HepG2 (cell line): ENCODE results near the gene GATA1. TPM values are rescaled to one million over a fixed set of nuclear protein-coding genes. Genes with fewer than 3 reads are reported as not detected.

Experiments
- ATAC-seq: fragments of 200-7000 bp; cut with Tn5 transposase; 3 replicates; pipeline ENCODE4 v1.9.1; 2020; ENCODE audit warnings: mild to moderate bottlenecking, moderate library complexity
- BruUV-seq: library from RNA; stranded (reverse); fragments of 400-500 nt; replicated peaks from 2 replicates; lab custom pipeline; 2021; lab: Mats Ljungman, UMichigan
- CTCF ChIA-PET: fragments of 300-600 bp; formaldehyde crosslinking; extraction: SDS; loops from one replicate; lab custom pipeline; 2021; ENCODE audit warnings: low total read pairs, inconsistent platforms, low intra/inter-chr PET ratio; lab: Yijun Ruan, JAX
- POLR2A ChIA-PET: fragments of 350-600 bp; sonication (Branson Sonifier 250); formaldehyde crosslinking; loops from one replicate; lab custom pipeline; 2020; ENCODE audit warnings: antibody characterized with exemption, inconsistent platforms; lab: Yijun Ruan, JAX
- DNase-seq: peaks from one replicate; pipeline ENCODE4 v3.0.0-alpha.2; 2015; ENCODE audit warnings: low spot score
- FAIRE-seq: peaks from 3 replicates; lab custom pipeline; 2011; peaks lifted over from hg19 to GRCh38; lab: Jason Lieb, UNC
- H2AFZ ChIP-seq: one replicate; pipeline ENCODE4 v1.6.1; 2011; ENCODE audit warnings: low read length, inconsistent platforms
- H3K27ac ChIP-seq: fragments of 300-600 bp; 3 replicates; pipeline ENCODE4 v1.8.0; 2011; ENCODE audit warnings: mixed run types, mild to moderate bottlenecking, mixed read lengths, low read length, inconsistent platforms; ENCODE audit not compliant: insufficient read depth; ENCODE audit errors: extremely low read length
- H3K27me3 ChIP-seq, 2 experiments: fragments of 200-600 bp in 1 of 2; 2 replicates in 1 of 2; 3 replicates in 1 of 2; pipeline versions ENCODE4 v1.6.0 to v1.8.0; 2011; ENCODE audit warnings: low read length in 2 of 2, mild to moderate bottlenecking in 2 of 2, moderate library complexity in 2 of 2, inconsistent platforms in 1 of 2; ENCODE audit not compliant: insufficient read depth in 2 of 2, control insufficient read depth in 1 of 2
- H3K36me3 ChIP-seq, 2 experiments: fragments of 200-600 bp in 1 of 2; replicated peaks in 1 of 2; 2 replicates in 1 of 2; 3 replicates in 1 of 2; pipeline versions ENCODE4 v1.5.1 to v1.8.0; 2011; ENCODE audit warnings: low read length in 2 of 2, inconsistent platforms in 1 of 2; ENCODE audit not compliant: insufficient read depth in 2 of 2, control insufficient read depth in 1 of 2
- H3K4me1 ChIP-seq: 2 replicates; pipeline ENCODE4 v1.5.1; 2012; ENCODE audit warnings: low read length, inconsistent platforms; ENCODE audit not compliant: insufficient read depth
- H3K4me2 ChIP-seq: 2 replicates; pipeline ENCODE4 v1.6.0; 2011; ENCODE audit warnings: low read depth, low read length, inconsistent platforms
- H3K4me3 ChIP-seq, 3 experiments: fragments of 200-600 bp in 1 of 3; sonication (generic), shearing (Covaris generic) in 1 of 3; replicated peaks in 1 of 3; 2 replicates each; pipeline ENCODE4 v1.5.1; 2011 to 2016; ENCODE audit warnings: low read length in 3 of 3, inconsistent platforms in 2 of 3, low read depth in 2 of 3, mild to moderate bottlenecking in 2 of 3, control low read depth in 1 of 3, mixed read lengths in 1 of 3; ENCODE audit not compliant: insufficient read depth in 1 of 3
- H3K79me2 ChIP-seq: one replicate; pipeline ENCODE4 v1.6.1; 2011; ENCODE audit warnings: low read length, inconsistent platforms; ENCODE audit not compliant: insufficient read depth
- H3K9ac ChIP-seq: 2 replicates; pipeline ENCODE4 v1.6.0; 2011; ENCODE audit warnings: mild to moderate bottlenecking, low read depth, low read length, inconsistent platforms; ENCODE audit not compliant: insufficient read depth
- H3K9me3 ChIP-seq: 2 replicates; pipeline ENCODE4 v1.5.1; 2012; ENCODE audit warnings: mild to moderate bottlenecking, low read length
- H4K20me1 ChIP-seq: 2 replicates; pipeline ENCODE4 v1.6.0; 2011; ENCODE audit warnings: inconsistent platforms, mild to moderate bottlenecking, low read length, moderate library complexity; ENCODE audit not compliant: insufficient read depth
- EED ChIP-seq: sonication (generic); formaldehyde crosslinking; IDR thresholded peaks from 2 replicates; pipeline ENCODE4 v1.5.0; 2020; ENCODE audit warnings: mild to moderate bottlenecking, missing genetic modification reagents
- FOXA3 ChIP-seq: IDR thresholded peaks from 2 replicates; pipeline ENCODE4 v1.6.1; 2016; ENCODE audit warnings: missing genetic modification reagents, missing compliant biosample characterization
- HMG20A ChIP-seq: IDR thresholded peaks from 2 replicates; pipeline ENCODE4 v1.6.1; 2016; ENCODE audit warnings: borderline replicate concordance
- KDM4B ChIP-seq: sonication (generic); formaldehyde crosslinking; IDR thresholded peaks from 2 replicates; pipeline ENCODE4 v1.4.0; 2020; ENCODE audit warnings: missing genetic modification reagents
- MBNL3 ChIP-seq: fragments of 250-450 bp; sonication (Bioruptor Pico); conservative IDR thresholded peaks from 2 replicates; pipeline ENCODE4 v1.8.0; 2022; ENCODE audit warnings: mild to moderate bottlenecking, inconsistent platforms
- SPEN ChIP-seq: sonication (generic); formaldehyde crosslinking; IDR thresholded peaks from 2 replicates; pipeline ENCODE4 v1.5.1; 2020; ENCODE audit warnings: low read depth, mild to moderate bottlenecking, missing genetic modification reagents
- ZNF205 ChIP-seq: IDR thresholded peaks from 2 replicates; pipeline ENCODE4 v1.6.1; 2018; ENCODE audit warnings: missing biosample characterization, missing genetic modification reagents
- ZNF552 ChIP-seq: sonication (generic); formaldehyde crosslinking; IDR thresholded peaks from 2 replicates; pipeline ENCODE4 v1.9.0; 2022; ENCODE audit warnings: missing genetic modification reagents, mild to moderate bottlenecking, borderline replicate concordance
- ZNF737 ChIP-seq: sonication (generic); formaldehyde crosslinking; IDR thresholded peaks from 2 replicates; pipeline ENCODE4 v1.5.0; 2020; ENCODE audit warnings: missing genetic modification reagents, mild to moderate bottlenecking, borderline replicate concordance
- WGBS: methylation state at CpG from one replicate; pipeline ENCODE4 v1.1.6; 2017; ENCODE audit warnings: low lambda C conversion rate; 5-methylcytosine and 5-hydroxymethylcytosine counted together
- in situ Hi-C: cut with HindIII; loops from 2 replicates; pipeline ENCODE4 v1.10.0; 2017; ENCODE audit warnings: low pct_unique_long_range_greater_than_20kb; ENCODE audit not compliant: extremely low pct_ligation_motif_present
- intact Hi-C: fragments of 100-400 bp; cut with micrococcal nuclease; formaldehyde crosslinking; loops from one replicate; pipeline ENCODE4 v1.10.0; 2022; ENCODE audit not compliant: unreplicated experiment
- polyA plus RNA-seq, 8 experiments: library from polyadenylated mRNA; depleted of rRNA in 3 of 8; stranded (reverse) in 7 of 8; unstranded in 1 of 8; fragments of >200 nt; fragmentation: Illumina TruSeq in 4 of 8; extraction: Trizol in 4 of 8; gene quantifications; 2 replicates each; pipeline versions ENCODE4 v1.2.1 to v1.2.3, GENCODE V29; 2011 to 2016; ENCODE audit warnings: low read depth in 4 of 8, missing spikeins in 1 of 8, mixed read lengths in 1 of 8; ENCODE audit not compliant: insufficient read depth in 1 of 8
- total RNA-seq, 5 experiments: library from RNA; depleted of rRNA; stranded (reverse); fragments of >200 nt; fragmentation: Illumina TruSeq; extraction: Trizol; gene quantifications; 2 replicates each; pipeline ENCODE4 v1.2.3, GENCODE V29; 2016; ENCODE audit warnings: low read depth in 1 of 5
- TF ChIP-seq, protein P1 (sequence below): sonication (generic); formaldehyde crosslinking; IDR thresholded peaks from 2 replicates; pipeline ENCODE4 v1.4.0; 2020; ENCODE audit warnings: mild to moderate bottlenecking, missing genetic modification reagents, borderline replicate concordance
- TF ChIP-seq, protein P2 (sequence below): sonication (generic); formaldehyde crosslinking; IDR thresholded peaks from 2 replicates; pipeline ENCODE4 v1.8.1; 2023; ENCODE audit warnings: mild to moderate bottlenecking, missing genetic modification reagents
- TF ChIP-seq, protein P3 (sequence below): sonication (generic); formaldehyde crosslinking; IDR thresholded peaks from one replicate; pipeline ENCODE4 v1.5.1; 2020; ENCODE audit warnings: mild to moderate bottlenecking, missing genetic modification reagents; ENCODE audit errors: not compliant biosample characterization

Gene GATA1
- total and polyA plus RNA-seq, 2 of the 13 experiments (the other 11 are each of a cell fraction or from before 2014, with no cell fraction given) = 0.13 TPM; not detected in 1

DNA sequence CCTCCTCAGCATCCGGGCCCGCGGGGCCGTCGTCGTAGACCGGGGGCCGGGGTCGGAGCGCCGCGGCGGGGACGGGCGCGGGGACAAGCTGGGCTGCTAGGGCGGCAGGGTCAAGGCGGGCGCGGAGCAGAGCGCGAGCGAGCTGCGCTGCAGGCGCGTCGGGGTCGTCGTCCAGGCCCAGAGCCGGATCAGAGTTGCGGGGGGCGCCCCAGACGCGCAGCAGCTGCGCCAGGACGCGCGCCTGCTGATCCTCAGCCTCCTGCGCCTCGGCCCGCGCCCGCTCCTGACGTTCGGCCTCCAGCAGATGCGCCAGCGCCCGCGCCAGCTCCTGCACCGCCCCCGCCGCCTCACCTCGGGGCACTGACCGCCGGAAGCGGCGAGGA is 45.5 kb downstream of the GATA1 start:
- H2AFZ ChIP-seq = no peak overlapping the region

More for the DNA sequence above, 45.5 kb downstream of the GATA1 start:
- BruUV-seq = no TSS peak
- peaks cover 10% of the 10 kb centered on the region for H3K79me2 ChIP-seq
- intact Hi-C loops = no loop called here
- POLR2A ChIA-PET = no interaction called here
- DNase-seq (no peak), FAIRE-seq (no peak), ATAC-seq (no peak)
- H3K9ac ChIP-seq = no peak overlapping the region
- WGBS = 97% methylated on average over 15 of the region's 57 CpGs
- H3K27me3 ChIP-seq = no peaks in the 10 kb centered on the region
- peaks cover 31% of the 10 kb centered on the region for H3K4me1 ChIP-seq
- H3K4me3 ChIP-seq = no peak overlapping the region
- H3K36me3 ChIP-seq = no peaks in the 10 kb centered on the region
- H4K20me1 ChIP-seq = no peaks in the 10 kb centered on the region
- no peaks in the 10 kb centered on the region for H3K9me3 ChIP-seq
- TF ChIP-seq HMG20A (CRISPR knock-in tag) = no peak
- no peak for TF ChIP-seq KDM4B (CRISPR knock-in tag)
- no peak for TF ChIP-seq FOXA3 (CRISPR knock-in tag)
- TF ChIP-seq, protein P1, sequence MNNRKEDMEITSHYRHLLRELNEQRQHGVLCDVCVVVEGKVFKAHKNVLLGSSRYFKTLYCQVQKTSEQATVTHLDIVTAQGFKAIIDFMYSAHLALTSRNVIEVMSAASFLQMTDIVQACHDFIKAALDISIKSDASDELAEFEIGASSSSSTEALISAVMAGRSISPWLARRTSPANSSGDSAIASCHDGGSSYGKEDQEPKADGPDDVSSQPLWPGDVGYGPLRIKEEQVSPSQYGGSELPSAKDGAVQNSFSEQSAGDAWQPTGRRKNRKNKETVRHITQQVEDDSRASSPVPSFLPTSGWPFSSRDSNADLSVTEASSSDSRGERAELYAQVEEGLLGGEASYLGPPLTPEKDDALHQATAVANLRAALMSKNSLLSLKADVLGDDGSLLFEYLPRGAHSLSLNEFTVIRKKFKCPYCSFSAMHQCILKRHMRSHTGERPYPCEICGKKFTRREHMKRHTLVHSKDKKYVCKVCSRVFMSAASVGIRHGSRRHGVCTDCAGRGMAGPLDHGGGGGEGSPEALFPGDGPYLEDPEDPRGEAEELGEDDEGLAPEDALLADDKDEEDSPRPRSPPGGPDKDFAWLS = no peak
- TF ChIP-seq, protein P2, sequence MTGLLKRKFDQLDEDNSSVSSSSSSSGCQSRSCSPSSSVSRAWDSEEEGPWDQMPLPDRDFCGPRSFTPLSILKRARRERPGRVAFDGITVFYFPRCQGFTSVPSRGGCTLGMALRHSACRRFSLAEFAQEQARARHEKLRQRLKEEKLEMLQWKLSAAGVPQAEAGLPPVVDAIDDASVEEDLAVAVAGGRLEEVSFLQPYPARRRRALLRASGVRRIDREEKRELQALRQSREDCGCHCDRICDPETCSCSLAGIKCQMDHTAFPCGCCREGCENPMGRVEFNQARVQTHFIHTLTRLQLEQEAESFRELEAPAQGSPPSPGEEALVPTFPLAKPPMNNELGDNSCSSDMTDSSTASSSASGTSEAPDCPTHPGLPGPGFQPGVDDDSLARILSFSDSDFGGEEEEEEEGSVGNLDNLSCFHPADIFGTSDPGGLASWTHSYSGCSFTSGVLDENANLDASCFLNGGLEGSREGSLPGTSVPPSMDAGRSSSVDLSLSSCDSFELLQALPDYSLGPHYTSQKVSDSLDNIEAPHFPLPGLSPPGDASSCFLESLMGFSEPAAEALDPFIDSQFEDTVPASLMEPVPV (CRISPR knock-in tag) = no peak
- TF ChIP-seq ZNF552 (CRISPR knock-in tag) = no peak
- no peak for TF ChIP-seq ZNF205 (CRISPR knock-in tag)
- TF ChIP-seq, protein P3, sequence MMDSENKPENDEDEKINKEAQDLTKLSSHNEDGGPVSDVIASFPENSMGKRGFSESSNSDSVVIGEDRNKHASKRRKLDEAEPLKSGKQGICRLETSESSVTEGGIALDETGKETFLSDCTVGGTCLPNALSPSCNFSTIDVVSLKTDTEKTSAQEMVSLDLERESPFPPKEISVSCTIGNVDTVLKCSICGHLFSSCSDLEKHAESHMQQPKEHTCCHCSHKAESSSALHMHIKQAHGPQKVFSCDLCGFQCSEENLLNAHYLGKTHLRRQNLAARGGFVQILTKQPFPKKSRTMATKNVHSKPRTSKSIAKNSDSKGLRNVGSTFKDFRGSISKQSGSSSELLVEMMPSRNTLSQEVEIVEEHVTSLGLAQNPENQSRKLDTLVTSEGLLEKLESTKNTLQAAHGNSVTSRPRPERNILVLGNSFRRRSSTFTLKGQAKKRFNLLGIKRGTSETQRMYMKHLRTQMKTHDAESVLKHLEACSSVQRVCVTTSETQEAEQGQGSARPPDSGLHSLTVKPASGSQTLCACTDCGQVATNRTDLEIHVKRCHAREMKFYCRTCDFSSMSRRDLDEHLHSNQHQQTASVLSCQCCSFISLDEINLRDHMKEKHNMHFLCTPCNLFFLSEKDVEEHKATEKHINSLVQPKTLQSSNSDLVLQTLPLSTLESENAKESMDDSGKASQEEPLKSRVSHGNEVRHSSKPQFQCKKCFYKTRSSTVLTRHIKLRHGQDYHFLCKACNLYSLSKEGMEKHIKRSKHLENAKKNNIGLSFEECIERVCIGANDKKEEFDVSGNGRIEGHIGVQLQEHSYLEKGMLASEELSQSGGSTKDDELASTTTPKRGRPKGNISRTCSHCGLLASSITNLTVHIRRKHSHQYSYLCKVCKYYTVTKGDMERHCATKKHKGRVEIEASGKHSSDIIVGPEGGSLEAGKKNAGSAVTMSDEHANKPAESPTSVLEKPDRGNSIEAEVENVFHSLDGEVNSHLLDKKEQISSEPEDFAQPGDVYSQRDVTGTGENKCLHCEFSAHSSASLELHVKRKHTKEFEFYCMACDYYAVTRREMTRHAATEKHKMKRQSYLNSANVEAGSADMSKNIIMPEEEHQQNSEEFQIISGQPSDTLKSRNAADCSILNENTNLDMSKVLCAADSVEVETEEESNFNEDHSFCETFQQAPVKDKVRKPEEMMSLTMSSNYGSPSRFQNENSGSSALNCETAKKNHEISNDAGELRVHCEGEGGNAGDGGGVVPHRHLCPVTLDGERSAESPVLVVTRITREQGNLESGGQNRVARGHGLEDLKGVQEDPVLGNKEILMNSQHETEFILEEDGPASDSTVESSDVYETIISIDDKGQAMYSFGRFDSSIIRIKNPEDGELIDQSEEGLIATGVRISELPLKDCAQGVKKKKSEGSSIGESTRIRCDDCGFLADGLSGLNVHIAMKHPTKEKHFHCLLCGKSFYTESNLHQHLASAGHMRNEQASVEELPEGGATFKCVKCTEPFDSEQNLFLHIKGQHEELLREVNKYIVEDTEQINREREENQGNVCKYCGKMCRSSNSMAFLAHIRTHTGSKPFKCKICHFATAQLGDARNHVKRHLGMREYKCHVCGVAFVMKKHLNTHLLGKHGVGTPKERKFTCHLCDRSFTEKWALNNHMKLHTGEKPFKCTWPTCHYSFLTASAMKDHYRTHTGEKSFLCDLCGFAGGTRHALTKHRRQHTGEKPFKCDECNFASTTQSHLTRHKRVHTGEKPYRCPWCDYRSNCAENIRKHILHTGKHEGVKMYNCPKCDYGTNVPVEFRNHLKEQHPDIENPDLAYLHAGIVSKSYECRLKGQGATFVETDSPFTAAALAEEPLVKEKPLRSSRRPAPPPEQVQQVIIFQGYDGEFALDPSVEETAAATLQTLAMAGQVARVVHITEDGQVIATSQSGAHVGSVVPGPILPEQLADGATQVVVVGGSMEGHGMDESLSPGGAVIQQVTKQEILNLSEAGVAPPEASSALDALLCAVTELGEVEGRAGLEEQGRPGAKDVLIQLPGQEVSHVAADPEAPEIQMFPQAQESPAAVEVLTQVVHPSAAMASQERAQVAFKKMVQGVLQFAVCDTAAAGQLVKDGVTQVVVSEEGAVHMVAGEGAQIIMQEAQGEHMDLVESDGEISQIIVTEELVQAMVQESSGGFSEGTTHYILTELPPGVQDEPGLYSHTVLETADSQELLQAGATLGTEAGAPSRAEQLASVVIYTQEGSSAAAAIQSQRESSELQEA (CRISPR knock-in tag) = no peak
- TF ChIP-seq SPEN (CRISPR knock-in tag) = no peak
- TF ChIP-seq EED (CRISPR knock-in tag) = no peak
- no peak for TF ChIP-seq ZNF737 (CRISPR knock-in tag)
- no peak for TF ChIP-seq MBNL3 (CRISPR knock-in tag)
- CTCF ChIA-PET = no interaction called here
- in situ Hi-C loops = no loop called here
- H3K4me2 ChIP-seq = no peak overlapping the region
- H3K27ac ChIP-seq = no peak overlapping the region
